OCI-LY3 (cell line): Measurements from ENCODE around the gene IMPDH2.

Experiments used
- H2AFZ ChIP-seq: fragments of 200-600, 300-600 bp; shearing (Covaris generic); 2 replicates; pipeline ENCODE4 v1.6.0; 2014; ENCODE audit warnings: antibody characterized with exemption, low read depth, low read length
- H3K27ac ChIP-seq: fragments of 200-600, 300-600 bp; sonication (generic); 2 replicates; pipeline ENCODE4 v1.5.1; 2014; ENCODE audit warnings: mild to moderate bottlenecking, low read length, moderate library complexity, mixed read lengths
- H3K27me3 ChIP-seq: fragments of 200-600, 300-600 bp; sonication (generic); 2 replicates; pipeline ENCODE4 v1.6.1; 2014; ENCODE audit warnings: low read depth, low read length, mixed read lengths
- H3K36me3 ChIP-seq: fragments of 200-600, 300-600 bp; sonication (generic); replicated peaks from 2 replicates; pipeline ENCODE3; 2014; ENCODE audit warnings: low read depth, low read length, mixed read lengths
- H3K4me1 ChIP-seq: fragments of 300-600, 200-600 bp; sonication (generic); 2 replicates; pipeline ENCODE4 v1.6.1; 2014; ENCODE audit warnings: low read length, mixed read lengths
- H3K4me2 ChIP-seq: fragments of 200-600, 300-600 bp; sonication (generic); 2 replicates; pipeline ENCODE4 v1.6.1; 2014; ENCODE audit warnings: low read length, mixed read lengths
- H3K4me3 ChIP-seq: fragments of 300-600, 200-600 bp; sonication (generic); 2 replicates; pipeline ENCODE4 v1.5.1; 2014; ENCODE audit warnings: antibody characterized with exemption, mild to moderate bottlenecking, low read length, moderate library complexity
- H3K79me2 ChIP-seq: fragments of 300-600, 200-600 bp; shearing (Covaris generic); 2 replicates; pipeline ENCODE4 v1.6.1; 2014; ENCODE audit warnings: mild to moderate bottlenecking, low read length, mixed read lengths
- H3K9ac ChIP-seq: fragments of 300-600, 200-600 bp; shearing (Covaris generic); 2 replicates; pipeline ENCODE4 v1.6.0; 2014; ENCODE audit warnings: mild to moderate bottlenecking, low read length, moderate library complexity
- H3K9me3 ChIP-seq: fragments of 200-600, 300-600 bp; shearing (Covaris generic); 2 replicates; pipeline ENCODE4 v1.6.1; 2014; ENCODE audit warnings: low read length, mixed read lengths; ENCODE audit not compliant: insufficient read depth
- H4K20me1 ChIP-seq: fragments of 200-600, 300-600 bp; sonication (generic); 2 replicates; pipeline ENCODE4 v1.6.1; 2016; ENCODE audit warnings: low read length, mixed read lengths; ENCODE audit not compliant: insufficient read depth
- EZH2phosphoT487 ChIP-seq: fragments of 200-600 bp; shearing (Covaris generic); IDR thresholded peaks from 2 replicates; pipeline ENCODE4 v1.6.1; 2018; ENCODE audit warnings: antibody characterized with exemption, mixed run types, low read depth
- TF ChIP-seq, protein P1 (sequence below): fragments of 200-600, 300-600 bp; sonication (generic); IDR thresholded peaks from 2 replicates; pipeline ENCODE4 v1.5.1; 2014; ENCODE audit warnings: antibody characterized with exemption, low read length, low read depth

The IMPDH2 gene

DNA sequence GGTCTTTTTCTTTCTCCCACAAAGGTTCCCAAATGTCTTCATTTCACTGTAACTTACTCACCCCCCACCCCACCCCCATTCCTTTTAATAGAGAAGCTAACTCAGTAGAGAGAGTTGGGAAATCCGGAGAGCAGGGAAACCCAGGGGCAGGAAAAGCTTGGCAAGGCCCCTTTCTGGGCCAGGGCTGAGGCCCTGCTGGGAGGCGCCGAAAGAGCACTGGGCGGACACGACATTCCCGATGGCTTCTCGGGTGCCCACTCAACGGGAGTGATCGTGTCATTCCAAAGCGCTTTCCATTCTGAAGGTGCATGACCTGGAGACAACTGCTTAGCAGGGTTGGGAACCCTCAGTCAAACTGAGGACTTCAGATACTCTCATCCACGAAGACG lies 9.3 kb downstream of the IMPDH2 start:
- Histone ChIP-seq H3K9me3 (no peaks in the 10 kb centered on the region), H2AFZ (no peak overlapping the region), H3K9ac (peak overlapping the region; percentile 98), H3K27ac (peak overlapping the region; percentile 88), H3K4me3 (peak overlapping the region; percentile 88), H3K4me1 (peaks cover 23% of the 10 kb centered on the region), H3K79me2 (peaks cover 53% of the 10 kb centered on the region), H4K20me1 (peaks cover 4% of the 10 kb centered on the region; the same call in 1 of the 2 replicates), H3K36me3 (peaks cover 39% of the 10 kb centered on the region), H3K27me3 (no peaks in the 10 kb centered on the region), H3K4me2 (peak overlapping the region; percentile 79)
- TF ChIP-seq, protein P1, sequence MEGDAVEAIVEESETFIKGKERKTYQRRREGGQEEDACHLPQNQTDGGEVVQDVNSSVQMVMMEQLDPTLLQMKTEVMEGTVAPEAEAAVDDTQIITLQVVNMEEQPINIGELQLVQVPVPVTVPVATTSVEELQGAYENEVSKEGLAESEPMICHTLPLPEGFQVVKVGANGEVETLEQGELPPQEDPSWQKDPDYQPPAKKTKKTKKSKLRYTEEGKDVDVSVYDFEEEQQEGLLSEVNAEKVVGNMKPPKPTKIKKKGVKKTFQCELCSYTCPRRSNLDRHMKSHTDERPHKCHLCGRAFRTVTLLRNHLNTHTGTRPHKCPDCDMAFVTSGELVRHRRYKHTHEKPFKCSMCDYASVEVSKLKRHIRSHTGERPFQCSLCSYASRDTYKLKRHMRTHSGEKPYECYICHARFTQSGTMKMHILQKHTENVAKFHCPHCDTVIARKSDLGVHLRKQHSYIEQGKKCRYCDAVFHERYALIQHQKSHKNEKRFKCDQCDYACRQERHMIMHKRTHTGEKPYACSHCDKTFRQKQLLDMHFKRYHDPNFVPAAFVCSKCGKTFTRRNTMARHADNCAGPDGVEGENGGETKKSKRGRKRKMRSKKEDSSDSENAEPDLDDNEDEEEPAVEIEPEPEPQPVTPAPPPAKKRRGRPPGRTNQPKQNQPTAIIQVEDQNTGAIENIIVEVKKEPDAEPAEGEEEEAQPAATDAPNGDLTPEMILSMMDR = no peak
- no peak for TF ChIP-seq EZH2phosphoT487

DNA sequence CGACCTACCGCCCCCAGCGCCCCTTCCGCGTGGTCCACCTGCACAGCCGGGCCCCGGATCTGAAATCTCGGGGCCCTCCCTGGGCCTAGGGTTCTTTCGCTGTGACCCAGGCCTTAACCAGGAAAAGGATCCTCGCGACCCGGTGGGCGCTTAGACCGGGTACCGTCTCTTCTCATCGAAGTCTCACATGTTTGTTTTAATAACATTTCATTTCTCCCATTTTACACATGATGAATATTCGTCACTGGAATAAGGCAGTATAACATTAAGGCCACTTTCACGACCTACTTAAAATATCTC lies 10.5 kb downstream of the IMPDH2 start:
- H3K4me2 ChIP-seq = peak overlapping the region; percentile 78
- H3K79me2 ChIP-seq = peaks cover 40% of the 10 kb centered on the region
- peak overlapping the region; percentile 62 for H3K9ac ChIP-seq
- no peaks in the 10 kb centered on the region for H3K9me3 ChIP-seq
- H3K27ac ChIP-seq = peak overlapping the region; percentile 57
- TF ChIP-seq, protein P1 = no peak
- no peak for TF ChIP-seq EZH2phosphoT487
- peaks cover 23% of the 10 kb centered on the region for H3K4me1 ChIP-seq
- peaks cover 13% of the 10 kb centered on the region for H4K20me1 ChIP-seq
- H3K27me3 ChIP-seq = no peaks in the 10 kb centered on the region
- H2AFZ ChIP-seq = no peak overlapping the region
- H3K4me3 ChIP-seq = peak overlapping the region; percentile 81
- peaks cover 39% of the 10 kb centered on the region for H3K36me3 ChIP-seq

DNA sequence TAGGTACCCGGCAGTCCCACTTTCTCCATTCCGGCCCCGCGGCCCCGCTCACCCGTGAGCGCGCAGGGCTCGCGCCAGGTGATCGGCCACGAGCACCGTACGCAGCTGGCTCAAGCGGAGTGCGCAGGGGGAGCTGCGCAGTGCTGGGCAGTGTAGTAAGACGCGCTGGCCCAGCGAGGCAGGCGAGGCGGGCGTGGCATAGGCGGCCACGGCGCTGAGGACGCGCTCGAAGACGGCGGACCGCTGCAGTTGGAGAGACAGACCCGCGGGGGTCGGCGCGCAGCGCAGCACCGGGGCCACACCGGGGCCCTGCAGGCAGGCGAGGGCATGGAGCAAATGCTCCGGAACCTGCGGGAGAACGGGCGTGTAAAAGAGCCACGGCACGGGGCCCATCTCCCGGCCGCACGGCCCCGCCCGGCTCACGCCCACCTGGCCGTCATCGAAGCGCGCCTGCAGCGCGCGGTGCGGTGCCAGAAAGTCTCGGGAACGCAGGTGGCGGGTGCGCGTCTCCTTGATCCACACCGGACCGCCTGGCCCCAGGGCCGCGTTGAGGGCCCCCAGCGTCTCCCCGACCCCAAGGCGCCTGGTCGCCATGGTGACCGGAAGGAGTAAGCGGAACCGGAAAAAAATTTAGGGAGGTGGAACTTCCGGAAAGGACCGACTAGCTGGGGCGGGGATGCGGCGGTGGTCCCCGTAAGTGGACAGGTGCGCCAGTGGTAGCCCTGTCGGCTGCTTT lies 11.1 kb downstream of the IMPDH2 start, which contains the start of gene DALRD3:
DALRD3 (minus strand) TSS at position 610 of the 736 bp plus-strand sequence; CDS start at position 594, 16 bp downstream.
- Histone ChIP-seq H4K20me1 (peaks cover 18% of the 10 kb centered on the region), H3K27me3 (no peaks in the 10 kb centered on the region), H3K27ac (peak within 1 kb of the TSS; percentile 57), H3K9me3 (no peaks in the 10 kb centered on the region), H3K36me3 (peaks cover 40% of the 10 kb centered on the region), H3K4me3 (peak within 1 kb of the TSS; percentile 81), H3K79me2 (peaks cover 40% of the 10 kb centered on the region), H3K9ac (peak within 1 kb of the TSS; percentile 62), H3K4me1 (peaks cover 20% of the 10 kb centered on the region), H2AFZ (peak within 1 kb of the TSS; percentile 23; the same call in 1 of the 2 replicates), H3K4me2 (peak within 1 kb of the TSS; percentile 78)
- TF ChIP-seq, protein P1 = no peak
- no peak for TF ChIP-seq EZH2phosphoT487

DNA sequence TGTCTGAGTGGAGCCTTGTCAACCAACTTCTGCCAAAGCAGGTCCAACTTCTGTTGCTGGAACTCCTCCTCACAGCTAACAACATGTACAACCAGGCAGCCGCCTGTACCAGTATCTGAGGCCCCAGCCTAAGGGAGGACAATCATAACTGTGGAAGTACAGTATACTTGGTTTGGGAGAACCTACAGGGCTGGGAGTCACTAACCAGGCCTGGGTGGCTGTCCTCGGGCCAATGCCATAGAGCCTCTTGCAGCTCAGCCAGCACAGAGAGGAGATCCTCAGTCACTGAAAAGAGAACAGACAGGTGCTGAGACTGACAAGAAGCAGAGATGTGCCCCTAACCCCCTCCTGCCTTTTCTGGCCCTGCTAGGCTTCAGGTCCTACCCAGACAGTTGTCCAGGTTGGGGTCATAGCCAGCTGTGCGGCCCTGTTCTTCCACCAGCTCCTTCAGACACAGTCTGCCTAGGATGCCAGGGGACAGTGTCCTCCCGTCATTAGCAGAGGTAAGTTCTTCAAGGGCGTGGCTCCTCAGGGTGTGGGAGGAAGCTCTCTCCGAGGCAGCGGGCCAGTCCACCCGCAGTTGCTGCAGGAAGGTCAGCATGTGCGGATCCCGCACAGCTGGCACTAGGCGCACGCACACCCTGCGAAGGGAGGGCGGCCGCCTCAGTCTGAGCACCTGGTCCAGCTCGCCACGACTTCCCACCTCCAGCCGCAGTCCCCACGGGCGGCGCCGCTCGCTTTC lies 11.8 kb downstream of the IMPDH2 start:
- Histone ChIP-seq H3K27ac (peak overlapping the region; percentile 57; the same call in 1 of the 2 replicates), H3K27me3 (no peaks in the 10 kb centered on the region), H3K9ac (peak overlapping the region; percentile 62), H3K4me1 (peaks cover 16% of the 10 kb centered on the region), H3K4me3 (peak overlapping the region; percentile 81), H3K4me2 (peak overlapping the region; percentile 78), H3K9me3 (no peaks in the 10 kb centered on the region), H2AFZ (no peak overlapping the region), H3K79me2 (peaks cover 40% of the 10 kb centered on the region), H4K20me1 (peaks cover 25% of the 10 kb centered on the region), H3K36me3 (peaks cover 39% of the 10 kb centered on the region)
- TF ChIP-seq EZH2phosphoT487 = no peak
- TF ChIP-seq, protein P1 = no peak
